HG03060 (cell line): ENCODE data around the gene ZNF674.

Experiments used
- ATAC-seq: cut with Tn5 transposase; IDR thresholded peaks from one replicate; pipeline ENCODE4 v1.9.1; 2021; ENCODE audit warnings: low read depth, moderate number of reproducible peaks; ENCODE audit not compliant: unreplicated experiment

The ZNF674 gene

GRCh38 chrX:46545111-46546005, at the start of gene ZNF674:
Gene ZNF674, minus strand, starts transcription at chrX:46545421. Its CDS starts 3,334 bp downstream, at chrX:46542087.
- peak; percentile 84 for ATAC-seq

- no peak for ATAC-seq
Observed at GRCh38 chrX:46589977-46590723, 44.9 kb upstream of the ZNF674 start.

GRCh38 chrX:46588263-46588662, 43.0 kb upstream of the ZNF674 start:
- ATAC-seq = no peak

GRCh38 chrX:46587753-46588171, 42.5 kb upstream of the ZNF674 start:
- ATAC-seq = no peak

- ATAC-seq = no peak
Observed at GRCh38 chrX:46587158-46587557, 41.9 kb upstream of the ZNF674 start.

- ATAC-seq = no peak
Observed at GRCh38 chrX:46584736-46585135, 39.5 kb upstream of the ZNF674 start.

GRCh38 chrX:46582966-46583365, 37.7 kb upstream of the ZNF674 start:
- ATAC-seq = no peak

- no peak for ATAC-seq
Observed at GRCh38 chrX:46582325-46582724, 37.1 kb upstream of the ZNF674 start.

- no peak for ATAC-seq
Observed at GRCh38 chrX:46580613-46581012, 35.4 kb upstream of the ZNF674 start.

- no peak for ATAC-seq
Observed at GRCh38 chrX:46579250-46579649, 34.0 kb upstream of the ZNF674 start.

- ATAC-seq = no peak
Observed at GRCh38 chrX:46577221-46578005, 32.2 kb upstream of the ZNF674 start.

- ATAC-seq = no peak
Observed at GRCh38 chrX:46576458-46576857, 31.2 kb upstream of the ZNF674 start.

- ATAC-seq = no peak
Observed at GRCh38 chrX:46575991-46576392, 30.8 kb upstream of the ZNF674 start.

- no peak for ATAC-seq
Observed at GRCh38 chrX:46575586-46575985, 30.4 kb upstream of the ZNF674 start.

GRCh38 chrX:46574774-46575381, 29.7 kb upstream of the ZNF674 start:
- no peak for ATAC-seq

GRCh38 chrX:46573892-46574773, 28.9 kb upstream of the ZNF674 start:
- ATAC-seq = no peak

- ATAC-seq = no peak
Observed at GRCh38 chrX:46573331-46573891, 28.2 kb upstream of the ZNF674 start, which contains the start of gene CHST7. Gene CHST7, plus strand, starts transcription at chrX:46573765. Its CDS starts 167 bp downstream, at chrX:46573932.

- ATAC-seq = peak; percentile 42
Observed at GRCh38 chrX:46572340-46572936, 27.2 kb upstream of the ZNF674 start.
